ENCODE data around the gene WNT9B. TPM values are rescaled to one million over a fixed set of nuclear protein-coding genes. Genes with fewer than 3 reads are reported as not detected.

WNT9B gene
- total RNA-seq, 6 experiments from 2014 or later, result not detected

- no peak for DNase-seq
- H3K27me3 Mint-ChIP-seq (ENCODE audit: insufficient read depth), result peaks cover 38% of the 10 kb centered on the region
- H3K27ac Mint-ChIP-seq, result no peak overlapping the region
- H3K36me3 Mint-ChIP-seq (ENCODE audit: low read depth), result no peaks in the 10 kb centered on the region
- no peak for TF ChIP-seq CTCF (IDR thresholded peaks at IDR 0.05)
- no peaks in the 10 kb centered on the region for H3K9me3 Mint-ChIP-seq
- no peak overlapping the region for H3K4me3 Mint-ChIP-seq
- H3K4me1 Mint-ChIP-seq (ENCODE audit: low read depth), result peaks cover 7% of the 10 kb centered on the region; the same call in 1 of the 2 replicates
Observed at GRCh38 chr17:46826116-46826515, 25.3 kb upstream of the WNT9B start.

- peaks cover 7% of the 10 kb centered on the region; the same call in 1 of the 2 replicates for H3K4me1 Mint-ChIP-seq (ENCODE audit: low read depth)
- H3K36me3 Mint-ChIP-seq (ENCODE audit: low read depth), result no peaks in the 10 kb centered on the region
- TF ChIP-seq CTCF (IDR thresholded peaks at IDR 0.05), result no peak
- H3K27me3 Mint-ChIP-seq (ENCODE audit: insufficient read depth), result peaks cover 27% of the 10 kb centered on the region
- H3K4me3 Mint-ChIP-seq, result no peak overlapping the region
- DNase-seq, result no peak
- no peaks in the 10 kb centered on the region for H3K9me3 Mint-ChIP-seq
- no peak overlapping the region for H3K27ac Mint-ChIP-seq
Observed at GRCh38 chr17:46827274-46827673, 24.1 kb upstream of the WNT9B start.

- TF ChIP-seq CTCF (IDR thresholded peaks at IDR 0.05), result no peak
- no peaks in the 10 kb centered on the region for H3K9me3 Mint-ChIP-seq
- no peak for DNase-seq
- H3K4me1 Mint-ChIP-seq (ENCODE audit: low read depth), result peaks cover 30% of the 10 kb centered on the region
- peaks cover 9% of the 10 kb centered on the region for H3K27me3 Mint-ChIP-seq (ENCODE audit: insufficient read depth)
- H3K27ac Mint-ChIP-seq, result no peak overlapping the region
- H3K36me3 Mint-ChIP-seq (ENCODE audit: low read depth), result no peaks in the 10 kb centered on the region
- no peak overlapping the region for H3K4me3 Mint-ChIP-seq
Observed at GRCh38 chr17:46831573-46832330, 19.6 kb upstream of the WNT9B start.

GRCh38 chr17:46832331-46832821 lies 19.0 kb upstream of the WNT9B start:
- Mint-ChIP-seq H3K4me1 (ENCODE audit: low read depth) (peaks cover 30% of the 10 kb centered on the region), H3K27ac (no peak overlapping the region), H3K4me3 (no peak overlapping the region), H3K9me3 (no peaks in the 10 kb centered on the region), H3K27me3 (ENCODE audit: insufficient read depth) (peaks cover 9% of the 10 kb centered on the region), H3K36me3 (ENCODE audit: low read depth) (no peaks in the 10 kb centered on the region)
- TF ChIP-seq CTCF (IDR thresholded peaks at IDR 0.05), result no peak
- no peak for DNase-seq

DNA sequence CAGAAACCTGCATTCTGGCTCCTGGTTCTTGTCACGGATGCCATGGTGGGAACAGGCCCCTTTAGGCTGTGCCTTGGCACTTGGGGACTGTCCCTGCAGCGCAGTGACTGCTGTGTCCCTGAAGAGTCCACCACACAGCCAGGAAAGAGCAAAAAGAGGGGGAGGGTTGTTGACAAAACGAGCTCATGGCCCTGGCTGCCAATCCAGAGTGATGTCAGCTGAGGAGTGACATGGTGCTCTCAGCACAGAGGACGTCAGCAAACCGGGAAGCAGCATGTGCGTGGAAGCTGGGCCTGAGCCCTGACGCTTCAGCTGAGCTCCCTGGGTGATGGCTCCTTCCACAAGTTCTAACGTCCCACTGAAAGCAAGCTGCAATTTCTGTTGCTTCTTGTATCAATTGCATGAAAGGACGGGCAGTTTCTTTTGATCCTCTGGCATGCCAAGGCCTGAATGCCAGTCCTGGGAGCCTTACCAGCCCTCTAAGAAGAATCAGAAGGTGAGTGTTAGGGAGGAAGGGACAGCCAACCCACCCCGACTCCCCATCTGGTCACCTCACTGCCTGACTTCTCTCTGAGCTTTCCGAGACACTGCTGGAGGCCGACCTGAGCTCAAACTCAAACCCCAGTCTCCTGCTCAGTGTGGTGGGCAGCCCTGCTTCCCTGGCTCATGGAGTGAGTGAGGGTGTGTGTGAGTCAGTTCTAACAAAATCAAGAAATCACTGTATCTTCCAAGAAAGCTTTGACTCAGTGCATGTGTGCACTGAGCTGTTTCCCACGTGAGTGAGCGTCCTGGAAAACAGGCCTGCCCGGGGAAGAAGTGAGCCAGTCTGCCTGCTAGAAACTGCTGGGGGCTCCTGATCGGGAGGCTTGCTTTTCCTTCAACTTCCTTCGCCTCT lies 18.2 kb upstream of the WNT9B start:
- H3K9me3 Mint-ChIP-seq, result no peaks in the 10 kb centered on the region
- H3K4me3 Mint-ChIP-seq, result no peak overlapping the region
- TF ChIP-seq CTCF (IDR thresholded peaks at IDR 0.05), result no peak
- H3K36me3 Mint-ChIP-seq (ENCODE audit: low read depth), result no peaks in the 10 kb centered on the region
- peaks cover 27% of the 10 kb centered on the region for H3K4me1 Mint-ChIP-seq (ENCODE audit: low read depth)
- peak overlapping the region; percentile 39 for H3K27ac Mint-ChIP-seq
- peak; percentile 82 for DNase-seq
- peaks cover 8% of the 10 kb centered on the region for H3K27me3 Mint-ChIP-seq (ENCODE audit: insufficient read depth)

Data from HFFc6 (cell line).